T-helper 1 cell treated with Interleukin-12 subunit alpha and Interleukin-12 subunit beta and Interleukin-4 antibody, amounts not matched to agents 30 μg/mL and 1 μg/mL, for 36 hours (primary cell): Measurements from ENCODE around the gene CASZ1.
A peak's percentile ranks its signal among the peaks of the same experiment; 100 is the strongest.

Source experiments
- H3K27ac Mint-ChIP-seq: one replicate; pipeline ENCODE4 v1.8.0; 2021; ENCODE audit warnings: mild to moderate bottlenecking, mixed read lengths
- H3K27me3 Mint-ChIP-seq: one replicate; pipeline ENCODE4 v1.8.0; 2021; ENCODE audit warnings: low read depth, mixed read lengths
- H3K36me3 Mint-ChIP-seq: one replicate; pipeline ENCODE4 v1.8.0; 2021; ENCODE audit warnings: low read depth, mixed read lengths
- H3K4me1 Mint-ChIP-seq: one replicate; pipeline ENCODE4 v1.8.0; 2021; ENCODE audit warnings: low read depth, mixed read lengths
- H3K4me3 Mint-ChIP-seq: one replicate; pipeline ENCODE4 v1.8.0; 2021; ENCODE audit warnings: mild to moderate bottlenecking, moderate library complexity, mixed read lengths
- H3K9me3 Mint-ChIP-seq: one replicate; pipeline ENCODE4 v1.8.0; 2021; ENCODE audit warnings: mixed read lengths

CASZ1 gene

GRCh38 chr1:10744654-10745238 is 51.7 kb downstream of the CASZ1 start:
- no peaks in the 10 kb centered on the region for H3K36me3 Mint-ChIP-seq
- H3K27me3 Mint-ChIP-seq, result no peaks in the 10 kb centered on the region
- H3K27ac Mint-ChIP-seq, result no peak overlapping the region
- H3K9me3 Mint-ChIP-seq, result no peaks in the 10 kb centered on the region
- H3K4me1 Mint-ChIP-seq, result no peaks in the 10 kb centered on the region
- no peak overlapping the region for H3K4me3 Mint-ChIP-seq

DNA sequence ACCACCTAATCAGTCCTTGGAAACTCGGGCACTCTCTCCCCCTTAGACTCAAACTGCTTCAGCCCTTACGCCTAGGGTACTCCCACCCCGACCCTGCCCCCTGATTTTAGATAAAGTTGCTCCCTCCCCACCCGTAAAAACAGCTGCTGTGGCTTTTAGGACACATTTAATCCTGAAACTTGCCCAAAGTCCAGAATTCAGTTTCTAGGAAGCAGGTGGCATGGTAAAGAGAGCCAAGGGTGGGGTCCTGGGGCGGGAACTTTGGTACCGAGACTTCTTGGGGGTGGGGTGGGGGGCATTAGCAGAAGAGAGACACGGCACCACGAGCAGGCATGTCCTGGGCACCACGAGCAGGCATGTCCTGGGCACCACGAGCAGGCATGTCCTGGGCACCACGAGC is 52.4 kb downstream of the CASZ1 start:
- H3K9me3 Mint-ChIP-seq, result no peaks in the 10 kb centered on the region
- no peak overlapping the region for H3K27ac Mint-ChIP-seq
- H3K4me1 Mint-ChIP-seq, result no peaks in the 10 kb centered on the region
- H3K4me3 Mint-ChIP-seq, result no peak overlapping the region
- H3K36me3 Mint-ChIP-seq, result no peaks in the 10 kb centered on the region
- no peaks in the 10 kb centered on the region for H3K27me3 Mint-ChIP-seq

DNA sequence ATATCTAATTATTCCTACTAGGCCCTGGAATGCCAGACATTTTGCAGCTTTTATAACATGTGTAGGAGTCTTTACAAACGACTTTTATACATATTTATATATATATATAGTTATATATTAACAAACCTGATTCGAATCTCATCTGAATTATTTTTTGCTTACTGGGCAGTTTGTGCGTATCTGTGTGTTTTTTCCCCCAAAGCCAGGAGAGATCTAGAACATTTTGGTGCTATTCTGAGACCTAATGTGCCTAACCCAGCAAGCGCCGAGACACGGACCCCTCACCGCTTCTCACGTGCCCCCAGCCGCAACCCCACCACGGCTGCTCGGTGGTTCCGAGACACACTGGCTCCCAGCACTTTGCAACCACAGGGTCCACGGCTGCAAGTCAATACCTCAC is 54.8 kb downstream of the CASZ1 start:
- no peaks in the 10 kb centered on the region for H3K27me3 Mint-ChIP-seq
- H3K27ac Mint-ChIP-seq, result no peak overlapping the region
- H3K36me3 Mint-ChIP-seq, result no peaks in the 10 kb centered on the region
- H3K4me3 Mint-ChIP-seq, result no peak overlapping the region
- no peaks in the 10 kb centered on the region for H3K9me3 Mint-ChIP-seq
- no peaks in the 10 kb centered on the region for H3K4me1 Mint-ChIP-seq

DNA sequence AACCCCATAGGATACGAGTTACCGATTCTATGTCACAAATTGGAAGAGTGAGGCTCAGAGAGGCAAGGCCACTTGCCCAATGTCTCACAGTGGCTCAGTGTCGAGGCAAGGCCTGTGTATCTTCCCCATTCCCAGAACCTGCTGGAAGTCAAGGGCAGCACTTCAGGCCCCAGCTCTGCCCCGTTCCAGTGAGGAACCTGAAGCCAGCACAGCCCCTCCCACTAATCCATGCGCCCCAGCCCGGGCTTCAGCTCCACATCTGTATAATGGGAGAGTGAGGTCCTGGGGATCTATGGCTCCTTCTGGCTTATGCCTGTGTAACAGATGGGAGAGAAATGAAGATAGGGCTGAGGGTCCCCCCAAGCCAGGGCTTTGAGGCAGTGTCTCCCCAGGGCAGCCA is 56.3 kb downstream of the CASZ1 start:
- Mint-ChIP-seq H3K36me3 (no peaks in the 10 kb centered on the region), H3K4me3 (no peak overlapping the region), H3K27ac (no peak overlapping the region), H3K27me3 (no peaks in the 10 kb centered on the region), H3K4me1 (no peaks in the 10 kb centered on the region), H3K9me3 (no peaks in the 10 kb centered on the region)

DNA sequence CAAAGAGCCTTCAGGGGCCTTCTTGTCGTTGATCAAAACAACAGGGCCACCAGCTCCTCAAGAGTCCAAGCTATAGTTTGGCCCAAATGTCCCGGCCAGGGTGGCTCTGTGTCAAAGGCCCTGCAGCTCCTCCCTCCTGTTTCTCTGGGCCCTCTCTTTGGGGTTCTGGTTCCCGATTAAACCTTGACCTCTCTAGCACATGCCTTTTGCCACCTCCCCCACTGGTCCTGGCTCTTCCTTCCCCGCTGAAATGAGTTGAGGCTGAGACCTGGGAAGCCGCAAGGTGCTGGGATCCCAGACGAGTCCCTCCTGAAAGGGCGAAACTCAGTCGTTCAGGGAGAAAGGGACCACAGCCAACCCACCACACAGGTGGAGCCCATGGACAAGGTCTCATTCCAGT is 56.9 kb downstream of the CASZ1 start:
- H3K9me3 Mint-ChIP-seq, result no peaks in the 10 kb centered on the region
- no peaks in the 10 kb centered on the region for H3K4me1 Mint-ChIP-seq
- H3K4me3 Mint-ChIP-seq, result no peak overlapping the region
- peaks cover 2% of the 10 kb centered on the region for H3K27me3 Mint-ChIP-seq
- H3K36me3 Mint-ChIP-seq, result no peaks in the 10 kb centered on the region
- H3K27ac Mint-ChIP-seq, result no peak overlapping the region

GRCh38 chr1:10738061-10739058 is 58.1 kb downstream of the CASZ1 start:
- Mint-ChIP-seq H3K27ac (peak overlapping the region; percentile 47), H3K4me1 (no peaks in the 10 kb centered on the region)

DNA sequence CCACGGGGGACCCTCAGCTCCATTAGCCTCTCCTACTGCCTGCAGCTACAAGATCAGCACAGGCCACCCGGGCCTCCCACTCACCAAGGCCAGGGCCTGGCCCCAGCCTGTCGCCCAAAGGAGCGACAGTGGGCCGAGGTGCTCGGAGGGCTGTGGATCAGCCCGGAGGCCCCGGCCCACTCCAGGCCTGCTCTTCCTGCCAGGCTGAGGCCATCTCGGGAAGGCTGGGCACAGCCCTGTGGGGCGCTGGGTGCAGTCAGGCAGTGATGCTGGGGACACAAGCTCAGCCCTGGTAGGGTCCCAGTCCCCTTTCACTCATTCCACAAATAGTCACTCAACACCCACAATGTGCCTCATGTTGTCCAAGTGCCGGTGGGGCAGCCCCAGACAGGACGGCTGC is 58.8 kb downstream of the CASZ1 start:
- H3K4me3 Mint-ChIP-seq, result no peak overlapping the region
- no peaks in the 10 kb centered on the region for H3K9me3 Mint-ChIP-seq
- peak overlapping the region; percentile 47 for H3K27ac Mint-ChIP-seq
- no peaks in the 10 kb centered on the region for H3K4me1 Mint-ChIP-seq
- H3K36me3 Mint-ChIP-seq, result no peaks in the 10 kb centered on the region
- H3K27me3 Mint-ChIP-seq, result peaks cover 5% of the 10 kb centered on the region

More at GRCh38 chr1:10738061-10739058, 58.1 kb downstream of the CASZ1 start:
- Mint-ChIP-seq H3K9me3 (no peaks in the 10 kb centered on the region), H3K36me3 (no peaks in the 10 kb centered on the region), H3K27me3 (peaks cover 5% of the 10 kb centered on the region), H3K4me3 (no peak overlapping the region)

- Mint-ChIP-seq H3K27ac (no peak overlapping the region), H3K4me1 (no peaks in the 10 kb centered on the region), H3K36me3 (no peaks in the 10 kb centered on the region), H3K9me3 (no peaks in the 10 kb centered on the region), H3K4me3 (no peak overlapping the region), H3K27me3 (peaks cover 5% of the 10 kb centered on the region)
These were observed 59.5 kb downstream of the CASZ1 start for GRCh38 chr1:10736634-10737586.

- H3K4me1 Mint-ChIP-seq, result no peaks in the 10 kb centered on the region
- no peak overlapping the region for H3K27ac Mint-ChIP-seq
These were observed 60.7 kb downstream of the CASZ1 start for GRCh38 chr1:10735563-10736305.

DNA sequence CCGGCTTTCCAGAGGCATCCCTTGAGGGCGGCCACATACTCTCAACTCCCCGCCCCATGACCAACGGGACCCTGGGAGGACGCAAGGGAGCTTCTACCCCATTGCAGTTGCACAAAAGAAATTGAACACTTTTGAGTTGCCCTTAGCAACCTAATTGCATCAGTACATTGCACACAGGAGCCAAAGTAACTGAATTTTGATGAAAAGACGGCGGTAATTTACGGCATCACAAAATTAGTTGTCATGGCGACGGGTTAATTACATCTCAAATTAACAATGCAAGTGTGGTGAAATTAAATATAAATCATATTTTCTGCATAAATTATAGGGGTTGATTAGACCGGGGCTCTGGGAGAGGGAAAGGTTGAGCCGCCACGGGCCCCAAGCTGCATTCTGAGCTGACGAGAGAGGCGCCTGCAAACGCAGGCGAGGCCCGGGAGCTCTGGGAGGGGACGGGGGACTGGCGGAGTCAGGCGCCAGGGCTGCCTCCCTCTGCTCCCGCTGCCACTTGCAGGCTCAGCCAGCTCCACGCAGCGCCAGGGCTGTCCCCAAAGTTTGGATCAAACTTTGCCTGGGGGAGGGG is 61.4 kb downstream of the CASZ1 start:
- Mint-ChIP-seq H3K27ac (no peak overlapping the region), H3K36me3 (no peaks in the 10 kb centered on the region), H3K27me3 (peaks cover 5% of the 10 kb centered on the region), H3K9me3 (no peaks in the 10 kb centered on the region), H3K4me3 (no peak overlapping the region), H3K4me1 (no peaks in the 10 kb centered on the region)

More at GRCh38 chr1:10735563-10736305, 60.7 kb downstream of the CASZ1 start:
- Mint-ChIP-seq H3K9me3 (no peaks in the 10 kb centered on the region), H3K4me3 (no peak overlapping the region), H3K36me3 (no peaks in the 10 kb centered on the region), H3K27me3 (peaks cover 5% of the 10 kb centered on the region)

DNA sequence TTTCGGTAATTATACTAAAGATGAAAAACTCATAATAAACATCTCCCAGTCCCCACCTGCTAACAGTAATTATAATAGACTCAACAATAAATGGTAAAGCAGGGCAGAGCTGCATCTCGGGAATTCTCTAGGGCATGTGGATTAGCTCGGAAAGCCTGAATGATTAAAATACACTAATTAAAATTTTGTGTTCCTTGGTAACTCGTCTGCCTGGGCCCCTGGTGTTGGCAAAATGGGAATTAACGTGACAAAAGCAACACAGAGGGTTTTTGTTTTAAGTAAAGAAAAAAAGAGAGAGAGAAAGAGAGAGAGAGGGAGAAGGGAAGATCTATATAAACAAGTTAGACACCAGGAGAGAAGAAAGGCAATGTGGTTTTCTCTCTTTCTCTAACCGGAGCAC is 62.1 kb downstream of the CASZ1 start:
- H3K4me3 Mint-ChIP-seq, result no peak overlapping the region
- peaks cover 5% of the 10 kb centered on the region for H3K27me3 Mint-ChIP-seq
- H3K4me1 Mint-ChIP-seq, result no peaks in the 10 kb centered on the region
- no peak overlapping the region for H3K27ac Mint-ChIP-seq
- H3K36me3 Mint-ChIP-seq, result no peaks in the 10 kb centered on the region
- no peaks in the 10 kb centered on the region for H3K9me3 Mint-ChIP-seq

DNA sequence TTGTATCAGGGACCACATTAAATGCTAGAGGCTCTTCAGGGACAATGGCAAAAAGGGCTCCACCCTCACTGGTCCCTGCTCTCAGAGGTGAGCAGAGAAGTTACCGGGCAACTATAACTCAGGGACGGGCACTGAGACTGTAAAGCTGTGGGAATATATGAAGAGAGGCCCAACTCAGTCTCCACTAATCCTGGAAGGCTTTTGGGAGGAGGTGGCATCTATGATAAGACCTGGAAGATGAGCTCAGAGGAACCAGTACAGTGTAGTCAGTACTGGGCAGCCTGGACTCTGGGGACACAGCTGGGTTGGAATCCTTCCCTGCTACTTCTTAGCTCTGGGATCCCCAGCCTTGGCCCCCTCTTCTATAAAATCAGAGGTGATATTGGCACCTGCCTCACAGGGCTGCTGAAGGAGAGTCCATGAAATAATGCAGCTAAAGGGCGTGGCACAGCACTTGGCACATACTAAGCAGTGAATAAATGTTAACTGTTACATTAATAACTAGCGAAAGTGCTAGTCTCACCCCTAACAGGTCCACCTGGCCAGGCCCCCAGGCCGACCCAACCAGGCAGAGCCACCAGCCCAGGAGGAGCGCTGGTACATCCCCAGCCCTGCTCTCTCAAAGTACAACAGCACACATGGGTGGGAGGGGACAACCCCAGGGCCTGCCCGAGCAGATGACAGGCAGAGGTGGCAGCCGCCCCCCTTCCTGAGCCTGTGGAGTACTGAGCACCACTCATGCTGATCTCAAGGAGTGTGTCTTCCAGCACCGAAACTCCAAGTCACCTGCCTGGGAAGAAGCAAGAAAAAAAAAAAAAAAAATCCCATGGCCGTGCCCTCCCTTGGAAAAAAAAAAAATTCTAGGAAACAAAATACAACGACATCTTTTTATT is 62.7 kb downstream of the CASZ1 start:
- Mint-ChIP-seq H3K27ac (no peak overlapping the region), H3K4me1 (no peaks in the 10 kb centered on the region), H3K4me3 (no peak overlapping the region), H3K9me3 (no peaks in the 10 kb centered on the region), H3K36me3 (no peaks in the 10 kb centered on the region), H3K27me3 (peaks cover 5% of the 10 kb centered on the region)

- no peaks in the 10 kb centered on the region for H3K9me3 Mint-ChIP-seq
- H3K27ac Mint-ChIP-seq, result no peak overlapping the region
- H3K27me3 Mint-ChIP-seq, result peaks cover 5% of the 10 kb centered on the region
- H3K4me3 Mint-ChIP-seq, result no peak overlapping the region
- H3K4me1 Mint-ChIP-seq, result no peaks in the 10 kb centered on the region
- no peaks in the 10 kb centered on the region for H3K36me3 Mint-ChIP-seq
These were observed 65.5 kb downstream of the CASZ1 start for GRCh38 chr1:10730985-10731384.
